AG09309 (cell line): ENCODE data around the gene AZU1.

ENCODE experiments used
- DNase-seq: peaks from one replicate; pipeline ENCODE4 v3.0.0-alpha.2; 2010; ENCODE audit warnings: low read depth
- H3K4me3 ChIP-seq: 2 replicates; pipeline ENCODE4 v1.5.1; 2011; ENCODE audit warnings: mild to moderate bottlenecking, low read depth, low read length, moderate library complexity; ENCODE audit not compliant: control insufficient read depth
- TF ChIP-seq, protein P1 (sequence below): IDR thresholded peaks from 2 replicates; pipeline ENCODE4 v1.5.1; 2011; ENCODE audit warnings: mild to moderate bottlenecking, low read depth, low read length, inconsistent platforms; ENCODE audit not compliant: insufficient read depth, control insufficient read depth; ENCODE audit errors: missing control alignments

Gene AZU1

DNA sequence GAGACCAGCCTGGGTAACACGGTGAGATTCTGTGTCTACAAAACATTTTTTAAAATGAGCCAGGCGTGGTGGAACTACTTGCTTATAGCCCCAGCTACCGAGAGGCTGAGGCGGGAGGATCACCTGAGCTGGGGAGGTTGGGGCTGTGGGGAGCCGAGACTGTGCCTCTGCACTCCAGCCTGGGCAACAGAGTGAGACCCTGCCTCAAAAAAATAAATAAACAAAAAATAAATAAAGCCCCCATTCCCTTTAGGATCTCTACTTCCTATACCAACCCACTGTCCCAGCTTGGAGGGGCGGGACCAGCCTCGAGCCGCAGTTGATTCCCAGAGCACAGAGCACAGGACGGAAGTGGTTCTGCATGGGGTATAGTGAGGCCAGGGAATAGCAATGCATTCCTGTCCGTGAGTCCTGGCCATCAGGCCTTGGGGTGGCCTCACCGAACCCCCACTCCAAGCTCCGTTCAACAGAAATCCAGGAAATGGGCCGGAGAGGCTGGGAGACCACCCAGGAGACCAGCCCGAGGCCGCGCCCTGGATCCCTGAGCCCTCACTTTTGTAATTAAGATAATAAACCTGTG is 35.2 kb upstream of the AZU1 start:
- DNase-seq, result no peak
- TF ChIP-seq, protein P1, sequence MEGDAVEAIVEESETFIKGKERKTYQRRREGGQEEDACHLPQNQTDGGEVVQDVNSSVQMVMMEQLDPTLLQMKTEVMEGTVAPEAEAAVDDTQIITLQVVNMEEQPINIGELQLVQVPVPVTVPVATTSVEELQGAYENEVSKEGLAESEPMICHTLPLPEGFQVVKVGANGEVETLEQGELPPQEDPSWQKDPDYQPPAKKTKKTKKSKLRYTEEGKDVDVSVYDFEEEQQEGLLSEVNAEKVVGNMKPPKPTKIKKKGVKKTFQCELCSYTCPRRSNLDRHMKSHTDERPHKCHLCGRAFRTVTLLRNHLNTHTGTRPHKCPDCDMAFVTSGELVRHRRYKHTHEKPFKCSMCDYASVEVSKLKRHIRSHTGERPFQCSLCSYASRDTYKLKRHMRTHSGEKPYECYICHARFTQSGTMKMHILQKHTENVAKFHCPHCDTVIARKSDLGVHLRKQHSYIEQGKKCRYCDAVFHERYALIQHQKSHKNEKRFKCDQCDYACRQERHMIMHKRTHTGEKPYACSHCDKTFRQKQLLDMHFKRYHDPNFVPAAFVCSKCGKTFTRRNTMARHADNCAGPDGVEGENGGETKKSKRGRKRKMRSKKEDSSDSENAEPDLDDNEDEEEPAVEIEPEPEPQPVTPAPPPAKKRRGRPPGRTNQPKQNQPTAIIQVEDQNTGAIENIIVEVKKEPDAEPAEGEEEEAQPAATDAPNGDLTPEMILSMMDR, result no peak
- no peak overlapping the region for H3K4me3 ChIP-seq

DNA sequence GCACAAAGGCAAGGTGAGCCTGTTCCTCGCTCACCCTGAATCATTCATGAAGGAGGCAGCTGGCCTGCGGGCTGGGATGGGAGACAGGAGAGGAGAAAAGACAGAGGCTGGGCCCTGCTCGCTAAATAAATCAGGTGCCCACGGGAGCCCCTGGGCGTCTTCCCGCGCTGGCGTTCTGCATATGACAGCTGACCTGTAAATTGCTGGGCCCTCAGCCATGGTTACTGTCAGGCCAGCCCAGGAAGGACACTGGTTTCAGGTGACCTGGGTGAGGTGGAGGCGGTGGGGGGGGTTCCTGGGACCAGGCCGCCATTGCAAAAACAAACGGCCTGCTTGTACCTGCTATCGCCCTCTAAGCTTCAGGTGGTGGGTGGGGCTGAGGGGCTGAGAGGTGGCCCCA is 33.8 kb upstream of the AZU1 start:
- TF ChIP-seq, protein P1, result no peak
- DNase-seq, result no peak
- no peak overlapping the region for H3K4me3 ChIP-seq

GRCh38 chr19:795073-795611 is 32.5 kb upstream of the AZU1 start:
- no peak for DNase-seq
- no peak overlapping the region for H3K4me3 ChIP-seq
- TF ChIP-seq, protein P1, result no peak

- TF ChIP-seq, protein P1, result no peak
- DNase-seq, result no peak
- peak overlapping the region; percentile 62 for H3K4me3 ChIP-seq
Measured at GRCh38 chr19:795691-796581, 31.7 kb upstream of the AZU1 start.

DNA sequence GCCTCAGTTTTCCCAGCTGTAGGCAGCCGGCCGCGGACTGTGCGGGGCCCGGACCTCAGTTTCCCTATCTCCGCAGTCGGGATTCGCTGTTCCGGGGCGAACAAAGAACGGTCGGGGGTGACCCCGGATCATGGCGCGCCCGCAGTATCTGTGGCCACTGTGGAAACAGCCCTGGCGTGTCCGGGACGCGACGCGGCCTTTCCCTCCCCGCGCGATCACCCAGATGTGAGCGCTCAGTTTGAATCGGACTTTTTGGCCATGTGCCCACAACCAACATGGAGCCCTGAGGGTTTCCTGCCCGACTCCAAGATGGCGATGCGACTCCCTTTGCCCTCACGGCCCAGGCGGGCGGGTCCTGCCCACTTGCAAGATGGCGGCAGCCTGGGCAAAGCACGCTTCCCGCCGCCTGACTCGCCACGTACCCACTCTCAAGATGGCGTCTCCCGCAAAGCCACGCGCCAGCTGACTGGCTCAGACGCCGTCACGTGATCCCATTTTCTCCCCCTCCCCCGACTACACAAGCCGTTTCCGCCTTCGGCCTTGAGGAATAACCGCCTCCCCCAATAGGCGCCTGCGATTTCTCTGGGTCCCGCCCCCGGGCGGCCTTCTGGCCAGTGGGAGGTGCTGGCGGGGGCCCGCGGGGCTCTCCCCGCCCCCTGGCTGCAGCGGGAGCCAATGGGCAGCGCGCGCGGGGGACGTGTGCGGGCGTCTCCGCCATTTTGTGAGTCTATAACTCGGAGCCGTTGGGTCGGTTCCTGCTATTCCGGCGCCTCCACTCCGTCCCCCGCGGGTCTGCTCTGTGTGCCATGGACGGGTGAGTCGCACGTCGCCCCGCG is 30.7 kb upstream of the AZU1 start, which contains the start of gene PTBP1:
PTBP1 (plus strand) TSS at position 761 of the 836 bp plus-strand sequence; CDS start at position 807, 46 bp downstream.
- DNase-seq, result peak; percentile 100
- H3K4me3 ChIP-seq, result peak within 1 kb of the TSS; percentile 71
- TF ChIP-seq, protein P1, result peak; percentile 2
